ENCODE results near the gene HMGN3. TPM values are rescaled to one million over a fixed set of nuclear protein-coding genes. Genes with fewer than 3 reads are reported as not detected.
A peak's percentile ranks its signal among the peaks of the same experiment; 100 is the strongest.

Gene HMGN3
- total and polyA plus RNA-seq, 2 of the 13 experiments (the other 11 are each of a cell fraction or from before 2014, with no cell fraction given), result 67.9 to 145 TPM

- ATAC-seq (no peak; the same call in 2 of the 3 replicates), DNase-seq (ENCODE audit: low spot score) (no peak), FAIRE-seq (no peak)
- 58% methylated on average over 2 of the region's 2 CpGs for WGBS (ENCODE audit: low lambda C conversion rate)
- no peaks in the 10 kb centered on the region for H4K20me1 ChIP-seq (ENCODE audit: insufficient read depth, low read length)
- no peaks in the 10 kb centered on the region for H3K9me3 ChIP-seq (ENCODE audit: low read length)
- H3K9ac ChIP-seq (ENCODE audit: insufficient read depth, low read depth, low read length), result no peak overlapping the region
- no peaks in the 10 kb centered on the region for H3K27me3 ChIP-seq (ENCODE audit: control insufficient read depth in 1 of 2, insufficient read depth in 2 of 2, low read length in 2 of 2)
- ChIA-PET POLR2A (no interaction called here), CTCF (ENCODE audit: low intra/inter-chr PET ratio, low total read pairs) (no interaction called here)
- no peak overlapping the region for H3K27ac ChIP-seq (ENCODE audit: extremely low read length, insufficient read depth, low read length)
- H3K36me3 ChIP-seq (replicated peaks in 1 of 2; ENCODE audit: control insufficient read depth in 1 of 2, insufficient read depth in 2 of 2, low read length in 2 of 2), result no peaks in the 10 kb centered on the region
- no peak overlapping the region for H3K4me3 ChIP-seq (replicated peaks in 1 of 3; ENCODE audit: insufficient read depth in 1 of 3, low read depth in 2 of 3, low read length in 3 of 3)
- no peaks in the 10 kb centered on the region for H3K79me2 ChIP-seq (ENCODE audit: insufficient read depth, low read length)
- BruUV-seq (replicated peaks), result no TSS peak
- H3K4me1 ChIP-seq (ENCODE audit: insufficient read depth, low read length), result no peaks in the 10 kb centered on the region
- intact Hi-C loops (cut with micrococcal nuclease; ENCODE audit: unreplicated experiment), result no loop called here
- no peak overlapping the region for H3K4me2 ChIP-seq (ENCODE audit: low read depth, low read length)
- H2AFZ ChIP-seq (ENCODE audit: low read length), result no peak overlapping the region
- TF ChIP-seq, protein P1, sequence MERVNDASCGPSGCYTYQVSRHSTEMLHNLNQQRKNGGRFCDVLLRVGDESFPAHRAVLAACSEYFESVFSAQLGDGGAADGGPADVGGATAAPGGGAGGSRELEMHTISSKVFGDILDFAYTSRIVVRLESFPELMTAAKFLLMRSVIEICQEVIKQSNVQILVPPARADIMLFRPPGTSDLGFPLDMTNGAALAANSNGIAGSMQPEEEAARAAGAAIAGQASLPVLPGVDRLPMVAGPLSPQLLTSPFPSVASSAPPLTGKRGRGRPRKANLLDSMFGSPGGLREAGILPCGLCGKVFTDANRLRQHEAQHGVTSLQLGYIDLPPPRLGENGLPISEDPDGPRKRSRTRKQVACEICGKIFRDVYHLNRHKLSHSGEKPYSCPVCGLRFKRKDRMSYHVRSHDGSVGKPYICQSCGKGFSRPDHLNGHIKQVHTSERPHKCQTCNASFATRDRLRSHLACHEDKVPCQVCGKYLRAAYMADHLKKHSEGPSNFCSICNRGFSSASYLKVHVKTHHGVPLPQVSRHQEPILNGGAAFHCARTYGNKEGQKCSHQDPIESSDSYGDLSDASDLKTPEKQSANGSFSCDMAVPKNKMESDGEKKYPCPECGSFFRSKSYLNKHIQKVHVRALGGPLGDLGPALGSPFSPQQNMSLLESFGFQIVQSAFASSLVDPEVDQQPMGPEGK (CRISPR knock-in tag; IDR thresholded peaks at IDR 0.05), result no peak
- TF ChIP-seq ZNF616 (CRISPR knock-in tag; IDR thresholded peaks at IDR 0.05; ENCODE audit: low read depth) (no peak), ZNF879 (CRISPR knock-in tag; IDR thresholded peaks at IDR 0.05) (no peak), POLR2AphosphoS2 (IDR thresholded peaks at IDR 0.05; ENCODE audit: low read depth, low read length) (no peak), ZNF12 (CRISPR knock-in tag; IDR thresholded peaks at IDR 0.05) (peak; percentile 91), SIX1 (CRISPR knock-in tag; IDR thresholded peaks at IDR 0.05; ENCODE audit: borderline replicate concordance) (0 out of 2 replicates have a peak, but pooled peaks have one; percentile 39)
- TF ChIP-seq, protein P2, sequence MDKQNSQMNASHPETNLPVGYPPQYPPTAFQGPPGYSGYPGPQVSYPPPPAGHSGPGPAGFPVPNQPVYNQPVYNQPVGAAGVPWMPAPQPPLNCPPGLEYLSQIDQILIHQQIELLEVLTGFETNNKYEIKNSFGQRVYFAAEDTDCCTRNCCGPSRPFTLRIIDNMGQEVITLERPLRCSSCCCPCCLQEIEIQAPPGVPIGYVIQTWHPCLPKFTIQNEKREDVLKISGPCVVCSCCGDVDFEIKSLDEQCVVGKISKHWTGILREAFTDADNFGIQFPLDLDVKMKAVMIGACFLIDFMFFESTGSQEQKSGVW (CRISPR knock-in tag; IDR thresholded peaks at IDR 0.05; ENCODE audit: borderline replicate concordance), result no peak
- TF ChIP-seq, protein P3, sequence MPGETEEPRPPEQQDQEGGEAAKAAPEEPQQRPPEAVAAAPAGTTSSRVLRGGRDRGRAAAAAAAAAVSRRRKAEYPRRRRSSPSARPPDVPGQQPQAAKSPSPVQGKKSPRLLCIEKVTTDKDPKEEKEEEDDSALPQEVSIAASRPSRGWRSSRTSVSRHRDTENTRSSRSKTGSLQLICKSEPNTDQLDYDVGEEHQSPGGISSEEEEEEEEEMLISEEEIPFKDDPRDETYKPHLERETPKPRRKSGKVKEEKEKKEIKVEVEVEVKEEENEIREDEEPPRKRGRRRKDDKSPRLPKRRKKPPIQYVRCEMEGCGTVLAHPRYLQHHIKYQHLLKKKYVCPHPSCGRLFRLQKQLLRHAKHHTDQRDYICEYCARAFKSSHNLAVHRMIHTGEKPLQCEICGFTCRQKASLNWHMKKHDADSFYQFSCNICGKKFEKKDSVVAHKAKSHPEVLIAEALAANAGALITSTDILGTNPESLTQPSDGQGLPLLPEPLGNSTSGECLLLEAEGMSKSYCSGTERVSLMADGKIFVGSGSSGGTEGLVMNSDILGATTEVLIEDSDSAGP (CRISPR knock-in tag; IDR thresholded peaks at IDR 0.05; ENCODE audit: borderline replicate concordance), result no peak
- in situ Hi-C loops (cut with HindIII; ENCODE audit: extremely low pct_ligation_motif_present, low pct_unique_long_range_greater_than_20kb), result no loop called here
These were observed 65.8 kb downstream of the HMGN3 start for GRCh38 chr6:79168695-79168980.

Data from HepG2 (cell line).